WTC11 (cell line): Measurements from ENCODE around the gene FOXC2. TPM values are rescaled to one million over a fixed set of nuclear protein-coding genes. Genes with fewer than 3 reads are reported as not detected.

Experiments used
- ATAC-seq: fragments of 200-7000 bp; cut with Tn5 transposase; 2 replicates; pipeline ENCODE4 v1.10.0; 2021; ENCODE audit warnings: mild to moderate bottlenecking, moderate library complexity
- CTCF ChIA-PET: fragments of 300-600 bp; sonication (Branson Sonifier 250); formaldehyde crosslinking; loops from one replicate; lab custom pipeline; 2021; ENCODE audit warnings: antibody characterized with exemption; lab: Charles Lee
- POLR2A ChIA-PET: fragments of 350-600 bp; sonication (Branson Sonifier 250); formaldehyde crosslinking; loops from one replicate; lab custom pipeline; 2021; ENCODE audit warnings: antibody characterized with exemption; lab: Charles Lee
- DNase-seq: peaks from one replicate; pipeline ENCODE4 v3.0.0; 2021; ENCODE audit warnings: low spot score
- H3K27ac Mint-ChIP-seq: 2 replicates; pipeline ENCODE4 v1.8.0; 2021; ENCODE audit warnings: mixed read lengths
- H3K27me3 Mint-ChIP-seq: 2 replicates; pipeline ENCODE4 v1.8.0; 2021; ENCODE audit warnings: low read depth, mild to moderate bottlenecking, moderate library complexity, mixed read lengths
- H3K36me3 Mint-ChIP-seq: 2 replicates; pipeline ENCODE4 v1.8.0; 2021; ENCODE audit warnings: mixed read lengths
- H3K4me1 Mint-ChIP-seq: 2 replicates; pipeline ENCODE4 v1.8.0; 2022; ENCODE audit warnings: mixed read lengths
- H3K4me3 Mint-ChIP-seq: 2 replicates; pipeline ENCODE4 v1.8.0; 2021; ENCODE audit warnings: mild to moderate bottlenecking, moderate library complexity, mixed read lengths
- H3K9me3 Mint-ChIP-seq: 2 replicates; pipeline ENCODE4 v1.8.0; 2021; ENCODE audit warnings: mixed read lengths
- ARID4B ChIP-seq: sonication (generic); formaldehyde crosslinking; IDR thresholded peaks from 2 replicates; pipeline ENCODE4 v1.8.0; 2023; ENCODE audit warnings: missing genetic modification reagents, mild to moderate bottlenecking, borderline replicate concordance
- ATF1 ChIP-seq: sonication (generic); formaldehyde crosslinking; IDR thresholded peaks from 2 replicates; pipeline ENCODE4 v1.8.1; 2023; ENCODE audit warnings: mild to moderate bottlenecking, moderate library complexity, missing genetic modification reagents
- ELF4 ChIP-seq: sonication (generic); formaldehyde crosslinking; IDR thresholded peaks from 2 replicates; pipeline ENCODE4 v1.8.1; 2022; ENCODE audit warnings: low read depth, mild to moderate bottlenecking, moderate library complexity, missing genetic modification reagents
- FOXP1 ChIP-seq: sonication (generic); formaldehyde crosslinking; IDR thresholded peaks from 2 replicates; pipeline ENCODE4 v1.8.0; 2022; ENCODE audit warnings: missing genetic modification reagents, mild to moderate bottlenecking, moderate library complexity, borderline replicate concordance
- IRF2 ChIP-seq: sonication (generic); formaldehyde crosslinking; IDR thresholded peaks from 2 replicates; pipeline ENCODE4 v1.8.0; 2022; ENCODE audit warnings: low read depth, missing genetic modification reagents, borderline replicate concordance
- KAT7 ChIP-seq: sonication (generic); formaldehyde crosslinking; IDR thresholded peaks from 2 replicates; pipeline ENCODE4 v1.8.1; 2023; ENCODE audit warnings: missing genetic modification reagents, mild to moderate bottlenecking, borderline replicate concordance
- MAX ChIP-seq: sonication (generic); formaldehyde crosslinking; IDR thresholded peaks from 2 replicates; pipeline ENCODE4 v1.8.0; 2022; ENCODE audit warnings: mild to moderate bottlenecking, missing genetic modification reagents
- MXD4 ChIP-seq: fragments of 250-450 bp; sonication (Bioruptor Pico); IDR thresholded peaks from 2 replicates; pipeline ENCODE4 v1.8.0; 2021; ENCODE audit warnings: mild to moderate bottlenecking, moderate library complexity, borderline replicate concordance
- NR3C1 ChIP-seq: sonication (generic); formaldehyde crosslinking; conservative IDR thresholded peaks from 2 replicates; pipeline ENCODE4 v1.8.1; 2023; ENCODE audit warnings: low read depth, mild to moderate bottlenecking, missing genetic modification reagents
- USF2 ChIP-seq: sonication (generic); formaldehyde crosslinking; IDR thresholded peaks from 2 replicates; pipeline ENCODE4 v1.8.1; 2023; ENCODE audit warnings: mild to moderate bottlenecking, missing genetic modification reagents, moderate library complexity
- ZBTB21 ChIP-seq: sonication (generic); formaldehyde crosslinking; IDR thresholded peaks from 2 replicates; pipeline ENCODE4 v1.8.1; 2023; ENCODE audit warnings: mild to moderate bottlenecking, missing genetic modification reagents, borderline replicate concordance
- ZNF281 ChIP-seq: sonication (generic); formaldehyde crosslinking; IDR thresholded peaks from 2 replicates; pipeline ENCODE4 v1.8.0; 2023; ENCODE audit warnings: mild to moderate bottlenecking, missing genetic modification reagents
- ZNF317 ChIP-seq: sonication (generic); formaldehyde crosslinking; IDR thresholded peaks from 2 replicates; pipeline ENCODE4 v1.8.1; 2023; ENCODE audit warnings: low read depth, mild to moderate bottlenecking, moderate library complexity, missing genetic modification reagents, borderline replicate concordance
- ZNF416 ChIP-seq: fragments of 250-450 bp; sonication (Bioruptor Pico); IDR thresholded peaks from 2 replicates; pipeline ENCODE4 v1.9.0; 2021; ENCODE audit warnings: mild to moderate bottlenecking, inconsistent platforms
- ZNF512 ChIP-seq: sonication (generic); formaldehyde crosslinking; IDR thresholded peaks from 2 replicates; pipeline ENCODE4 v1.8.1; 2022; ENCODE audit warnings: missing genetic modification reagents, borderline replicate concordance
- total RNA-seq: library from RNA; stranded (reverse); gene quantifications from 3 replicates; pipeline ENCODE4 v1.2.3, GENCODE V29; 2021
- TF ChIP-seq, protein P1 (sequence below): sonication (generic); formaldehyde crosslinking; IDR thresholded peaks from 2 replicates; pipeline ENCODE4 v1.8.1; 2023; ENCODE audit warnings: mild to moderate bottlenecking, missing genetic modification reagents
- TF ChIP-seq, protein P2 (sequence below): sonication (generic); formaldehyde crosslinking; IDR thresholded peaks from 2 replicates; pipeline ENCODE4 v1.8.1; 2023; ENCODE audit warnings: mild to moderate bottlenecking, missing genetic modification reagents, moderate library complexity
- TF ChIP-seq, protein P3 (sequence below): sonication (generic); formaldehyde crosslinking; IDR thresholded peaks from 2 replicates; pipeline ENCODE4 v1.8.1; 2022; ENCODE audit warnings: low read depth, missing genetic modification reagents, borderline replicate concordance

FOXC2 gene
- total RNA-seq, 1 experiment from 2014 or later: 0.28 TPM

- Mint-ChIP-seq H3K4me3 (peak overlapping the region; percentile 6; the same call in 1 of the 2 replicates), H3K4me1 (peaks cover 64% of the 10 kb centered on the region), H3K9me3 (no peaks in the 10 kb centered on the region), H3K27ac (no peak overlapping the region), H3K27me3 (peaks cover 97% of the 10 kb centered on the region), H3K36me3 (no peaks in the 10 kb centered on the region)
- TF ChIP-seq ZNF281: no peak
- no peak for TF ChIP-seq KAT7
- no peak for TF ChIP-seq IRF2 (CRISPR knock-in tag)
- no peak for TF ChIP-seq MXD4 (CRISPR knock-in tag)
- no peak for TF ChIP-seq ELF4 (CRISPR knock-in tag)
- no peak for TF ChIP-seq ZNF512 (CRISPR knock-in tag)
- TF ChIP-seq, protein P1, sequence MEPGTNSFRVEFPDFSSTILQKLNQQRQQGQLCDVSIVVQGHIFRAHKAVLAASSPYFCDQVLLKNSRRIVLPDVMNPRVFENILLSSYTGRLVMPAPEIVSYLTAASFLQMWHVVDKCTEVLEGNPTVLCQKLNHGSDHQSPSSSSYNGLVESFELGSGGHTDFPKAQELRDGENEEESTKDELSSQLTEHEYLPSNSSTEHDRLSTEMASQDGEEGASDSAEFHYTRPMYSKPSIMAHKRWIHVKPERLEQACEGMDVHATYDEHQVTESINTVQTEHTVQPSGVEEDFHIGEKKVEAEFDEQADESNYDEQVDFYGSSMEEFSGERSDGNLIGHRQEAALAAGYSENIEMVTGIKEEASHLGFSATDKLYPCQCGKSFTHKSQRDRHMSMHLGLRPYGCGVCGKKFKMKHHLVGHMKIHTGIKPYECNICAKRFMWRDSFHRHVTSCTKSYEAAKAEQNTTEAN: no peak
- no peak for TF ChIP-seq MAX (CRISPR knock-in tag)
- no peak for TF ChIP-seq ZNF317 (CRISPR knock-in tag)
- TF ChIP-seq USF2: no peak
- DNase-seq (no peak), ATAC-seq (no peak)
- ChIA-PET POLR2A (interaction anchor here (0.7 kb wide), 1 partner anchor 605 kb away, joined by 3 read pairs; no protein-coding TSS in a partner anchor), CTCF (interaction anchor here (0.9 to 1.8 kb wide), 5 partner anchors 8 to 490 kb away, joined by 3 to 7 read pairs (median 4); no protein-coding TSS in a partner anchor)
Measured at GRCh38 chr16:86572606-86573005, 6.0 kb downstream of the FOXC2 start.

DNA sequence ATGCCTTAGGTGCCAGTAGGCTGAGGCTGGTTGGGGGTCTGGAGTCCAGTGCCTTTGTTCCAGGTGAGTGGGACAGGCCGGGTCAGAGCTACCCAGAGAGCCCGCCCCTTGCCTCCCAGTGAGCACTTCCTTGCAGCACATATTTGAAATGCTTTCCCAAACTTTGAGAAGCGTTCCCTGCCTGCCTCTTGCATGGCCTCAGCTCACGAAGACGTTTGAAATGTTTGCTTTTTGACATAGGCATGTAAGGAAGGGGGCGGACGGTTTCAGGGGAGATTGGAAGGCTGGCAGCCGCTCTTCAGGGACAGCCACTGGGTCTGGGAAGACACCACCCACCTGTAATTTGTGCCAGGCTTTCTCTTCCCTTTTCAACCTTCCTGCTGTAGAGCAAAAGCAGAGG, 6.6 kb downstream of the FOXC2 start:
- ChIA-PET CTCF (interaction anchor here (0.9 to 1.8 kb wide), 4 partner anchors 9 to 300 kb away, joined by 3 to 7 read pairs (median 4); no protein-coding TSS in a partner anchor), POLR2A (interaction anchor here (0.7 kb wide), 1 partner anchor 604 kb away, joined by 3 read pairs; no protein-coding TSS in a partner anchor)
- H3K4me3 Mint-ChIP-seq: no peak overlapping the region
- ATAC-seq (no peak), DNase-seq (peak; percentile 42)
- H3K27me3 Mint-ChIP-seq: peaks cover 100% of the 10 kb centered on the region
- H3K9me3 Mint-ChIP-seq: no peaks in the 10 kb centered on the region
- H3K4me1 Mint-ChIP-seq: peaks cover 71% of the 10 kb centered on the region
- H3K27ac Mint-ChIP-seq: no peak overlapping the region
- H3K36me3 Mint-ChIP-seq: no peaks in the 10 kb centered on the region
- TF ChIP-seq ZBTB21 (no peak), ARID4B (CRISPR knock-in tag) (no peak), ATF1 (no peak), ELF4 (CRISPR knock-in tag) (no peak), FOXP1 (no peak), NR3C1 (CRISPR knock-in tag) (no peak), MAX (CRISPR knock-in tag) (no peak), ZNF416 (no peak)
- TF ChIP-seq, protein P2, sequence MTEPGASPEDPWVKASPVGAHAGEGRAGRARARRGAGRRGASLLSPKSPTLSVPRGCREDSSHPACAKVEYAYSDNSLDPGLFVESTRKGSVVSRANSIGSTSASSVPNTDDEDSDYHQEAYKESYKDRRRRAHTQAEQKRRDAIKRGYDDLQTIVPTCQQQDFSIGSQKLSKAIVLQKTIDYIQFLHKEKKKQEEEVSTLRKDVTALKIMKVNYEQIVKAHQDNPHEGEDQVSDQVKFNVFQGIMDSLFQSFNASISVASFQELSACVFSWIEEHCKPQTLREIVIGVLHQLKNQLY (CRISPR knock-in tag): no peak
- TF ChIP-seq, protein P3, sequence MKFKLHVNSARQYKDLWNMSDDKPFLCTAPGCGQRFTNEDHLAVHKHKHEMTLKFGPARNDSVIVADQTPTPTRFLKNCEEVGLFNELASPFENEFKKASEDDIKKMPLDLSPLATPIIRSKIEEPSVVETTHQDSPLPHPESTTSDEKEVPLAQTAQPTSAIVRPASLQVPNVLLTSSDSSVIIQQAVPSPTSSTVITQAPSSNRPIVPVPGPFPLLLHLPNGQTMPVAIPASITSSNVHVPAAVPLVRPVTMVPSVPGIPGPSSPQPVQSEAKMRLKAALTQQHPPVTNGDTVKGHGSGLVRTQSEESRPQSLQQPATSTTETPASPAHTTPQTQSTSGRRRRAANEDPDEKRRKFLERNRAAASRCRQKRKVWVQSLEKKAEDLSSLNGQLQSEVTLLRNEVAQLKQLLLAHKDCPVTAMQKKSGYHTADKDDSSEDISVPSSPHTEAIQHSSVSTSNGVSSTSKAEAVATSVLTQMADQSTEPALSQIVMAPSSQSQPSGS (CRISPR knock-in tag): no peak
